Loucy (cell line): ENCODE results near the gene LEF1.

ENCODE experiments used
- H2AFZ ChIP-seq: fragments of 200-600 bp; sonication (generic); 2 replicates; pipeline ENCODE4 v1.6.0; 2016; ENCODE audit warnings: antibody characterized with exemption, mild to moderate bottlenecking, low read length, moderate library complexity
- H3F3A ChIP-seq: fragments of 200-600 bp; 2 replicates; pipeline ENCODE4 v1.6.0; 2016; ENCODE audit warnings: antibody characterized with exemption, low read depth, mild to moderate bottlenecking
- H3K27me3 ChIP-seq: fragments of 200-600 bp; sonication (generic); 2 replicates; pipeline ENCODE4 v1.6.1; 2014; ENCODE audit warnings: low read length, mild to moderate bottlenecking; ENCODE audit not compliant: insufficient read depth, poor library complexity, severe bottlenecking
- H3K36me3 ChIP-seq: fragments of 200-600 bp; sonication (generic); 2 replicates; pipeline ENCODE4 v1.6.1; 2016; ENCODE audit warnings: low read length; ENCODE audit not compliant: insufficient read depth
- H3K4me1 ChIP-seq: fragments of 200-600 bp; sonication (generic); 2 replicates; pipeline ENCODE4 v1.5.1; 2014; ENCODE audit warnings: low read length, mild to moderate bottlenecking; ENCODE audit not compliant: insufficient read depth, poor library complexity, severe bottlenecking
- H3K4me2 ChIP-seq: fragments of 200-600 bp; sonication (generic); 2 replicates; pipeline ENCODE4 v1.6.0; 2014; ENCODE audit warnings: antibody characterized with exemption, low read length, low read depth, mild to moderate bottlenecking; ENCODE audit not compliant: poor library complexity, severe bottlenecking
- H3K4me3 ChIP-seq: fragments of 200-600 bp; sonication (generic); 2 replicates; pipeline ENCODE4 v1.5.1; 2014; ENCODE audit warnings: low read length, mild to moderate bottlenecking, mixed read lengths; ENCODE audit not compliant: poor library complexity, severe bottlenecking
- H3K79me2 ChIP-seq: fragments of 200-600 bp; sonication (generic); 2 replicates; pipeline ENCODE4 v1.6.1; 2014; ENCODE audit warnings: low read length; ENCODE audit not compliant: insufficient read depth
- H3K9ac ChIP-seq: fragments of 200-600 bp; sonication (generic); 2 replicates; pipeline ENCODE4 v1.6.0; 2014; ENCODE audit warnings: mild to moderate bottlenecking, low read depth, low read length, moderate library complexity; ENCODE audit not compliant: poor library complexity, severe bottlenecking
- H3K9me2 ChIP-seq: fragments of 200-600 bp; sonication (generic); replicated peaks from 2 replicates; pipeline ENCODE4 v1.6.1; 2016; ENCODE audit warnings: low read depth, low read length, mixed read lengths
- H3K9me3 ChIP-seq: fragments of 200-600 bp; sonication (generic); 2 replicates; pipeline ENCODE4 v1.6.1; 2014; ENCODE audit warnings: mild to moderate bottlenecking, antibody characterized with exemption, low read length, low read depth; ENCODE audit not compliant: insufficient read depth
- H4K20me1 ChIP-seq: fragments of 200-600 bp; sonication (generic); 2 replicates; pipeline ENCODE4 v1.6.0; 2014; ENCODE audit warnings: antibody characterized with exemption, low read length, mild to moderate bottlenecking; ENCODE audit not compliant: insufficient read depth, poor library complexity, severe bottlenecking
- EZH2phosphoT487 ChIP-seq: fragments of 200-600 bp; IDR thresholded peaks from 2 replicates; pipeline ENCODE4 v1.6.1; 2018; ENCODE audit warnings: antibody characterized with exemption, mild to moderate bottlenecking, moderate library complexity, borderline replicate concordance
- TF ChIP-seq, protein P1 (sequence below): fragments of 200-600 bp; sonication (generic); conservative IDR thresholded peaks from 2 replicates; pipeline ENCODE4 v1.5.1; 2014; ENCODE audit warnings: mild to moderate bottlenecking, antibody characterized with exemption, low read length

The LEF1 gene

DNA sequence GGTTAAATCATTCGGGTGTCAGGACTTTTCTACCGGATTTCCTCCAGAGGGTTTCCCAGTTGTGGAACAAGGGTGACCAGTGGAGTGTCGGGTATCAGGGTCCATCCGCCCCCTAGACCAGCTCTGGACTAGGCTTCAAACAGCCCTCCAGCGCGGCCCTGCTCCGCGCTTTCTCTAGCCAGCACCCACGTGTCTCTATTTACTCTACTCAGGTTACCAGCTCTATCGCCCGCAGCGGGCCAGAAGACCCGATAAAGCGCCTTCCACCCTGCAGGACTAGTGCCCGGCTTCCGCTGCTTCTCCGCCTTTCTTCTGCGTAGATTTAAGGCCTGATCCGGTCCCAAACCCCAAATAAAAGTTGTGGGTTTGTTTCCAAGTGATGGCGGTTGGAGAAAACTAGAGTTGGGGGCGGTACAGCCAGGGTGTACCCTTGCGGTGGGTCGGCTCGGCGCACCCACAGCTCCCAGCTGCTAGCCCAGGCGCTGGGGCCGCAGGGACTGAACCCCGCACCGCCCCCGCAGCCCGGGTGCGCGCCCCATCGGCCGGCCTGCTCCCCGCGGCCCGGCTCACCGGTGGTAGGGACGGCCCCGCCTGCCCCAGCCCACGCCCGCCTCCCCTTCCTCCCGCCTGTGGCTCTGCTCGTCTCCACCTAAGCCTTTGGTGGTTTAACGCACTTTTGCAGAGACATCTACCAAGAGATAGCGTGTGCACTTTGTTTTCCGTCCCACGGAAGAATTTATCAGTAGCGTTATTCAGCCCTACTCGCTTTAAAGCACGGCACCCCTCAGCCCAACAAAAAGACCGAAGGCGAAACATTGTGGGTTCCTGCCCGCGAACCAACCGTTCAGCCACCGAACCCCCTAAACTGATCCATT, 2.1 kb downstream of the LEF1 start:
- Histone ChIP-seq H3K9me3 (no peaks in the 10 kb centered on the region), H3K36me3 (peaks cover 19% of the 10 kb centered on the region), H3K4me3 (peak overlapping the region; percentile 96), H3F3A (0 out of 2 replicates have a peak, but pooled peaks cover 2% of the 10 kb centered on the region), H3K4me1 (peaks cover 60% of the 10 kb centered on the region), H3K27me3 (no peaks in the 10 kb centered on the region), H4K20me1 (peaks cover 49% of the 10 kb centered on the region), H3K9me2 (no peaks in the 10 kb centered on the region), H2AFZ (no peak overlapping the region), H3K4me2 (peak overlapping the region; percentile 93), H3K9ac (peak overlapping the region; percentile 92), H3K79me2 (peaks cover 93% of the 10 kb centered on the region)
- no peak for TF ChIP-seq EZH2phosphoT487
- TF ChIP-seq, protein P1, sequence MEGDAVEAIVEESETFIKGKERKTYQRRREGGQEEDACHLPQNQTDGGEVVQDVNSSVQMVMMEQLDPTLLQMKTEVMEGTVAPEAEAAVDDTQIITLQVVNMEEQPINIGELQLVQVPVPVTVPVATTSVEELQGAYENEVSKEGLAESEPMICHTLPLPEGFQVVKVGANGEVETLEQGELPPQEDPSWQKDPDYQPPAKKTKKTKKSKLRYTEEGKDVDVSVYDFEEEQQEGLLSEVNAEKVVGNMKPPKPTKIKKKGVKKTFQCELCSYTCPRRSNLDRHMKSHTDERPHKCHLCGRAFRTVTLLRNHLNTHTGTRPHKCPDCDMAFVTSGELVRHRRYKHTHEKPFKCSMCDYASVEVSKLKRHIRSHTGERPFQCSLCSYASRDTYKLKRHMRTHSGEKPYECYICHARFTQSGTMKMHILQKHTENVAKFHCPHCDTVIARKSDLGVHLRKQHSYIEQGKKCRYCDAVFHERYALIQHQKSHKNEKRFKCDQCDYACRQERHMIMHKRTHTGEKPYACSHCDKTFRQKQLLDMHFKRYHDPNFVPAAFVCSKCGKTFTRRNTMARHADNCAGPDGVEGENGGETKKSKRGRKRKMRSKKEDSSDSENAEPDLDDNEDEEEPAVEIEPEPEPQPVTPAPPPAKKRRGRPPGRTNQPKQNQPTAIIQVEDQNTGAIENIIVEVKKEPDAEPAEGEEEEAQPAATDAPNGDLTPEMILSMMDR: no peak

DNA sequence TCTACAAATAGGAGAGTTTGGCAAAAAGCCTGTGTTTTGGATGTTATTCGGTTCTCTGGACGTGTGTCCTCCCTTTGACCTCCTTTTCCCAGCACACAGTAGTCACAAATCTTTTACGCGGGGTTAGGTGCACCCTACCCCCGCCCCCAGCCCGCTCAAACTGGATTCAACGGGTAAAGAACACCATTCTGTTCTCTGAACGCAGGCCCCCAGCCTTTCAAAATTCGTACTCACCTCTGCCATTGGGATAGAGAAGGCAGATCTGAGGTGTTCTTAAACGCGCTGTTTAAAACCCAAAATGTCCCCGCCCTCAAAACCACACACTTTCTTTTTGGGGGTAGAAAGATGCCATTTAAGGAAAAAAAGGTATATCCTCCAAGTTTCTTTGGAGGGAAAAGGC, 2.7 kb downstream of the LEF1 start:
- peak overlapping the region; percentile 92 for H3K9ac ChIP-seq
- TF ChIP-seq EZH2phosphoT487: no peak
- TF ChIP-seq, protein P1: no peak
- H3K9me3 ChIP-seq: no peaks in the 10 kb centered on the region
- peaks cover 54% of the 10 kb centered on the region for H4K20me1 ChIP-seq
- no peaks in the 10 kb centered on the region for H3K27me3 ChIP-seq
- peaks cover 25% of the 10 kb centered on the region for H3K36me3 ChIP-seq
- H3K79me2 ChIP-seq: peaks cover 96% of the 10 kb centered on the region
- H2AFZ ChIP-seq: no peak overlapping the region
- peaks cover 65% of the 10 kb centered on the region for H3K4me1 ChIP-seq
- 0 out of 2 replicates have a peak, but pooled peaks cover 2% of the 10 kb centered on the region for H3F3A ChIP-seq
- peak overlapping the region; percentile 96 for H3K4me3 ChIP-seq
- peak overlapping the region; percentile 93 for H3K4me2 ChIP-seq
- no peaks in the 10 kb centered on the region for H3K9me2 ChIP-seq

DNA sequence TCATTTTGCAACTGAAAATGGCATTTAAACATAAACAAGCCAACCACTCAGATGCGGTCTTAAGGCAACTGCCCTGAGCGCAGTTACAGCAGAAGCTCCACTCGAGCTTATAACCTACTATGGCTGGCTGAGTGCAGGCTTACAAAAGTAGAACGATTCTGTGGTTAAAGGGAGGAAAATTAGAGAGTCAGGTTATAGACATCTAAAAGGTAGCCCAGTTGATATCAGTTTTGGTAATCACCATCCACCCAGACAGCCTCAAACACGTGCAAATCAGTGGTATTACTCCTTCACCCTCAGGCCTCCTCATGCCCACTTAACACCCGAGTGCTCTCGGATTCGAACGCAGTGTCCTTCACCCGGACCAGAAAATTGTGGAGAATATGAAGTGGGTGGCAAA, 3.1 kb downstream of the LEF1 start:
- peak overlapping the region; percentile 93 for H3K4me2 ChIP-seq
- peak overlapping the region; percentile 92 for H3K9ac ChIP-seq
- TF ChIP-seq, protein P1: no peak
- no peak for TF ChIP-seq EZH2phosphoT487

More for the DNA sequence above, 3.1 kb downstream of the LEF1 start:
- Histone ChIP-seq H4K20me1 (peaks cover 58% of the 10 kb centered on the region), H3K79me2 (peaks cover 99% of the 10 kb centered on the region), H3F3A (0 out of 2 replicates have a peak, but pooled peaks cover 2% of the 10 kb centered on the region), H2AFZ (no peak overlapping the region), H3K27me3 (no peaks in the 10 kb centered on the region), H3K4me1 (peaks cover 65% of the 10 kb centered on the region), H3K9me2 (no peaks in the 10 kb centered on the region), H3K36me3 (peaks cover 27% of the 10 kb centered on the region), H3K4me3 (peak overlapping the region; percentile 96), H3K9me3 (no peaks in the 10 kb centered on the region)
